PC-3 (cell line): ENCODE results near the gene HIBADH. TPM values are rescaled to one million over a fixed set of nuclear protein-coding genes. Genes with fewer than 3 reads are reported as not detected.
"Not testable (repeated sequence)": the region's sequence is repeated elsewhere in the genome, so short reads cannot be mapped to it uniquely, and the experiment has no call there.

Experiments used
- ATAC-seq: fragments of 200-7000 bp; cut with Tn5 transposase; 2 replicates; pipeline ENCODE4 v1.9.1; 2020; ENCODE audit warnings: mild to moderate bottlenecking, moderate library complexity
- BruUV-seq: library from RNA; stranded (reverse); fragments of 400-500 nt; replicated peaks from 2 replicates; lab custom pipeline; 2021; lab: Mats Ljungman, UMichigan
- CTCF ChIA-PET: fragments of 300-600 bp; sonication (Branson Sonifier 250); formaldehyde crosslinking; loops from one replicate; lab custom pipeline; 2022; ENCODE audit warnings: antibody characterized with exemption; lab: Charles Lee
- POLR2A ChIA-PET: fragments of 300-600 bp; sonication (Branson Sonifier 250); formaldehyde crosslinking; loops from one replicate; lab custom pipeline; 2022; ENCODE audit warnings: antibody characterized with exemption; ENCODE audit not compliant: unreplicated experiment; lab: Charles Lee
- DNase-seq: peaks from one replicate; pipeline ENCODE4 v3.0.0-alpha.2; 2015
- H2AFZ ChIP-seq: fragments of 300-600 bp; sonication (generic); 2 replicates; pipeline ENCODE4 v1.6.0; 2016; ENCODE audit warnings: antibody characterized with exemption, low read length
- H3F3A ChIP-seq: fragments of 300-600 bp; sonication (generic); one replicate; pipeline ENCODE4 v1.6.0; 2017; ENCODE audit warnings: antibody characterized with exemption, low read length, control low read depth, mild to moderate bottlenecking; ENCODE audit not compliant: unreplicated experiment
- H3K27ac ChIP-seq: fragments of 300-600 bp; sonication (generic); 2 replicates; pipeline ENCODE4 v1.5.1; 2016; ENCODE audit warnings: mild to moderate bottlenecking, low read length
- H3K27me3 ChIP-seq: fragments of 300-600 bp; sonication (generic); 2 replicates; pipeline ENCODE4 v1.6.1; 2016; ENCODE audit warnings: low read length, mixed read lengths
- H3K36me3 ChIP-seq: fragments of 300-600 bp; sonication (generic); 2 replicates; pipeline ENCODE4 v1.6.1; 2016; ENCODE audit warnings: low read depth, mixed run types, low read length, mixed read lengths
- H3K4me1 ChIP-seq: fragments of 300-600 bp; sonication (generic); 2 replicates; pipeline ENCODE4 v1.5.1; 2016; ENCODE audit warnings: low read length; ENCODE audit not compliant: insufficient read depth
- H3K4me2 ChIP-seq: fragments of 300-600 bp; sonication (generic); 2 replicates; pipeline ENCODE4 v1.6.0; 2016; ENCODE audit warnings: low read length
- H3K4me3 ChIP-seq: fragments of 300-600 bp; sonication (generic); 2 replicates; pipeline ENCODE4 v1.5.1; 2016; ENCODE audit warnings: mild to moderate bottlenecking, low read length, mixed read lengths
- H3K79me2 ChIP-seq: fragments of 300-600 bp; sonication (generic); 2 replicates; pipeline ENCODE4 v1.6.1; 2017; ENCODE audit warnings: low read length, mixed read lengths
- H3K9ac ChIP-seq: fragments of 300-600 bp; sonication (generic); 2 replicates; pipeline ENCODE4 v1.6.0; 2016; ENCODE audit warnings: mild to moderate bottlenecking, low read length
- H3K9me2 ChIP-seq: fragments of 300-600 bp; sonication (generic); replicated peaks from 2 replicates; pipeline ENCODE4 v1.6.1; 2016; ENCODE audit warnings: mixed run types, low read length, mixed read lengths
- H3K9me3 ChIP-seq: fragments of 300-600 bp; sonication (generic); 2 replicates; pipeline ENCODE4 v1.6.1; 2016; ENCODE audit warnings: low read length, mixed read lengths
- H4K20me1 ChIP-seq: fragments of 300-600 bp; sonication (generic); 2 replicates; pipeline ENCODE4 v1.6.1; 2016; ENCODE audit warnings: low read length, mixed read lengths
- CTCF ChIP-seq: fragments of 300-600 bp; sonication (generic); conservative IDR thresholded peaks from 2 replicates; pipeline ENCODE4 v1.5.1; 2017; ENCODE audit warnings: antibody characterized with exemption, low read depth, mild to moderate bottlenecking, low read length
- EZH2 ChIP-seq: fragments of 300-600 bp; sonication (generic); IDR thresholded peaks from one replicate; pipeline ENCODE4 v1.6.1; 2017; ENCODE audit warnings: antibody characterized with exemption, mild to moderate bottlenecking, low read length; ENCODE audit not compliant: unreplicated experiment
- EZH2phosphoT487 ChIP-seq: fragments of 300-600 bp; sonication (generic); IDR thresholded peaks from 2 replicates; pipeline ENCODE4 v1.6.1; 2018; ENCODE audit warnings: mild to moderate bottlenecking, antibody characterized with exemption, low read length, borderline replicate concordance
- intact Hi-C: fragments of 100-400 bp; cut with micrococcal nuclease; formaldehyde crosslinking; loops from 2 replicates; pipeline ENCODE4 v1.9.0; 2023
- total RNA-seq: library from RNA; depleted of rRNA; stranded (reverse); fragments of >200 nt; gene quantifications from 2 replicates; pipeline ENCODE4 v1.2.3, GENCODE V29; 2014

Gene HIBADH
- total RNA-seq, 1 experiment from 2014 or later: 45.8 TPM

GRCh38 chr7:27640884-27641574 lies 21.7 kb downstream of the HIBADH start:
- no peak overlapping the region; the same call in 1 of the 2 replicates for H3K9ac ChIP-seq
- POLR2A ChIA-PET: no interaction called here
- ATAC-seq (peak; percentile 96), DNase-seq (peak; percentile 93)
- no peaks in the 10 kb centered on the region for H3K9me3 ChIP-seq
- H3K27me3 ChIP-seq: no peaks in the 10 kb centered on the region
- H3K4me1 ChIP-seq: peaks cover 33% of the 10 kb centered on the region
- H3K27ac ChIP-seq: peak overlapping the region; percentile 84
- peak overlapping the region; percentile 76 for H3K4me2 ChIP-seq
- H3K9me2 ChIP-seq: no peaks in the 10 kb centered on the region
- CTCF ChIA-PET: interaction anchor here (0.6 to 2.4 kb wide), 3 partner anchors 12 to 100 kb away, joined by 3 to 12 read pairs (median 4); no protein-coding TSS in a partner anchor
- peak; percentile 38; the same call in 1 of the 2 replicates for TF ChIP-seq CTCF
- no peak for TF ChIP-seq EZH2phosphoT487
- peaks cover 28% of the 10 kb centered on the region for H3K79me2 ChIP-seq
- H3K4me3 ChIP-seq: peak overlapping the region; percentile 50
- intact Hi-C loops: loop anchor here (2.0 kb wide), 2 partner anchors 34 to 98 kb away; no protein-coding TSS in a partner anchor
- H3F3A ChIP-seq: peaks cover 4% of the 10 kb centered on the region
- no peaks in the 10 kb centered on the region for H4K20me1 ChIP-seq
- no peak overlapping the region for H2AFZ ChIP-seq
- no peaks in the 10 kb centered on the region for H3K36me3 ChIP-seq
- BruUV-seq: no TSS peak

- no TSS peak for BruUV-seq
- intact Hi-C loops: loop anchor here (2.0 kb wide), 2 partner anchors 33 to 99 kb away; no protein-coding TSS in a partner anchor
- DNase-seq (no peak), ATAC-seq (no peak)
- ChIA-PET POLR2A (no interaction called here), CTCF (no interaction called here)
- Histone ChIP-seq H3K9ac (no peak overlapping the region), H3K4me2 (no peak overlapping the region), H3K4me1 (peaks cover 33% of the 10 kb centered on the region), H3K27ac (no peak overlapping the region), H3K4me3 (no peak overlapping the region), H3F3A (peaks cover 4% of the 10 kb centered on the region), H3K9me2 (no peaks in the 10 kb centered on the region), H3K27me3 (no peaks in the 10 kb centered on the region), H3K9me3 (no peaks in the 10 kb centered on the region), H3K79me2 (peaks cover 31% of the 10 kb centered on the region), H2AFZ (no peak overlapping the region), H3K36me3 (no peaks in the 10 kb centered on the region), H4K20me1 (no peaks in the 10 kb centered on the region)
- TF ChIP-seq EZH2 (no peak), EZH2phosphoT487 (no peak), CTCF (no peak)
These were observed 22.8 kb downstream of the HIBADH start for GRCh38 chr7:27639851-27640250.

DNA sequence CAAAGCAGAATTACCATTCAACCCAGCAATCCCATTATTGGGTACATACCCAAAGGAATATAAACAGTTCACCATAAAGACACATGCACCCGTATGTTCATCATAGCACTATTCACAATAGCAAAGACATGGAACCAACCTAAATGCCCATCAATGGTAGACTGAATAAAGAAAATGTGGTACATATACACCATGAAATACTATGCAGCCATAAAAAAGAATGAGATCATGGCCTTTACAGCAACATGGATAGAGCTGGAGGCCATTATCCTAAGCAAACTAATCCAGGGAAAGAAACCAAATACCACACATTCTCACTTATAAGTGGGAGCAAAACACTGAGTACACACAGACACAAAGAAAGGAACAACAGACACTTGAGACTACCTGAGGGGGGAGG lies 23.6 kb downstream of the HIBADH start:
- Histone ChIP-seq H3K4me1 (peaks cover 33% of the 10 kb centered on the region), H3K79me2 (peaks cover 31% of the 10 kb centered on the region)
- POLR2A ChIA-PET, H3K27me3 ChIP-seq, DNase-seq, H3K36me3 ChIP-seq, CTCF ChIA-PET, H3K27ac ChIP-seq, intact Hi-C loops, H3K9me3 ChIP-seq, BruUV-seq, H3K9me2 ChIP-seq, H4K20me1 ChIP-seq, H3F3A ChIP-seq, ATAC-seq, H3K4me3 ChIP-seq, H3K9ac ChIP-seq, H3K4me2 ChIP-seq, H2AFZ ChIP-seq: not testable (repeated sequence)
